H9 (cell line): Measurements from ENCODE around the gene HIRA. TPM values are rescaled to one million over a fixed set of nuclear protein-coding genes. Genes with fewer than 3 reads are reported as not detected.

Source experiments
- DNase-seq: peaks from one replicate; pipeline ENCODE4 v3.0.0-alpha.2; 2017
- H2AFZ ChIP-seq: one replicate; pipeline ENCODE4 v1.6.1; 2013; ENCODE audit warnings: mild to moderate bottlenecking, low read length, control low read depth, moderate library complexity
- H2AK5ac ChIP-seq: 2 replicates; pipeline ENCODE4 v1.6.1; 2013; ENCODE audit warnings: low read length, control low read depth, mixed read lengths; ENCODE audit not compliant: insufficient read length
- H2BK120ac ChIP-seq: one replicate; pipeline ENCODE4 v1.6.1; 2013; ENCODE audit warnings: low read depth, mild to moderate bottlenecking, low read length, control low read depth, inconsistent platforms; ENCODE audit not compliant: poor library complexity, severe bottlenecking
- H2BK12ac ChIP-seq: 2 replicates; pipeline ENCODE4 v1.6.1; 2013; ENCODE audit warnings: low read length, control low read depth, mixed read lengths, low read depth; ENCODE audit not compliant: insufficient read length
- H2BK15ac ChIP-seq: 2 replicates; pipeline ENCODE4 v1.6.1; 2013; ENCODE audit warnings: low read depth, low read length, control low read depth
- H2BK20ac ChIP-seq: one replicate; pipeline ENCODE4 v1.6.1; 2013; ENCODE audit warnings: low read depth, mild to moderate bottlenecking, low read length, control low read depth, inconsistent platforms; ENCODE audit not compliant: poor library complexity, severe bottlenecking
- H2BK5ac ChIP-seq: 2 replicates; pipeline ENCODE4 v1.6.1; 2013; ENCODE audit warnings: low read length, control low read depth, mixed read lengths; ENCODE audit not compliant: insufficient read length
- H3K14ac ChIP-seq: 2 replicates; pipeline ENCODE4 v1.6.1; 2013; ENCODE audit warnings: low read length, control low read depth; ENCODE audit not compliant: insufficient read depth
- H3K18ac ChIP-seq: 2 replicates; pipeline ENCODE4 v1.6.1; 2013; ENCODE audit warnings: low read depth, mild to moderate bottlenecking, mixed read lengths, low read length, control low read depth; ENCODE audit not compliant: insufficient read length
- H3K23ac ChIP-seq: 2 replicates; pipeline ENCODE4 v1.6.1; 2013; ENCODE audit warnings: low read length, control low read depth, mixed read lengths, low read depth; ENCODE audit not compliant: insufficient read length
- H3K23me2 ChIP-seq: 2 replicates; pipeline ENCODE4 v1.6.1; 2013; ENCODE audit warnings: low read depth, mild to moderate bottlenecking, mixed read lengths, low read length, control low read depth; ENCODE audit not compliant: insufficient read length, poor library complexity, severe bottlenecking
- H3K27ac ChIP-seq: 2 replicates; pipeline ENCODE4 v1.5.1; 2013; ENCODE audit warnings: low read length, control low read depth, mixed read lengths, low read depth; ENCODE audit not compliant: insufficient read length
- H3K27me3 ChIP-seq: 2 replicates; pipeline ENCODE4 v1.6.1; 2013; ENCODE audit warnings: low read length, control low read depth, inconsistent platforms; ENCODE audit not compliant: insufficient read depth
- H3K4ac ChIP-seq: 2 replicates; pipeline ENCODE4 v1.6.1; 2013; ENCODE audit warnings: low read depth, mild to moderate bottlenecking, control low read depth, inconsistent platforms, low read length, moderate library complexity
- H3K4me1 ChIP-seq: 2 replicates; pipeline ENCODE4 v1.6.1; 2013; ENCODE audit warnings: low read length, control low read depth, inconsistent platforms; ENCODE audit not compliant: insufficient read depth
- H3K4me2 ChIP-seq: 2 replicates; pipeline ENCODE4 v1.6.1; 2013; ENCODE audit warnings: low read length, control low read depth, mixed read lengths; ENCODE audit not compliant: insufficient read length, insufficient read depth
- H3K56ac ChIP-seq: 2 replicates; pipeline ENCODE4 v1.6.1; 2013; ENCODE audit warnings: low read depth, mild to moderate bottlenecking, mixed read lengths, low read length, control low read depth; ENCODE audit not compliant: insufficient read length
- H3K79me1 ChIP-seq: 2 replicates; pipeline ENCODE4 v1.6.1; 2013; ENCODE audit warnings: low read depth, mild to moderate bottlenecking, moderate library complexity, low read length, control low read depth, inconsistent platforms; ENCODE audit not compliant: insufficient read depth, poor library complexity, severe bottlenecking
- H3K79me2 ChIP-seq: 2 replicates; pipeline ENCODE4 v1.6.1; 2013; ENCODE audit warnings: low read length, control low read depth, inconsistent platforms; ENCODE audit not compliant: insufficient read depth
- H3K9ac ChIP-seq: 2 replicates; pipeline ENCODE4 v1.6.1; 2013; ENCODE audit warnings: low read length, control low read depth, mixed read lengths; ENCODE audit not compliant: insufficient read length; ENCODE audit errors: extremely low read depth
- H3K9me3 ChIP-seq: one replicate; pipeline ENCODE4 v1.6.1; 2013; ENCODE audit warnings: low read depth, low read length, inconsistent platforms; ENCODE audit not compliant: control insufficient read depth
- H3T11ph ChIP-seq: one replicate; pipeline ENCODE4 v1.6.1; 2013; ENCODE audit warnings: mild to moderate bottlenecking, low read length, control low read depth, inconsistent platforms
- H4K20me1 ChIP-seq: one replicate; pipeline ENCODE4 v1.6.1; 2013; ENCODE audit not compliant: control insufficient read depth, insufficient read length, insufficient read depth
- H4K5ac ChIP-seq: 2 replicates; pipeline ENCODE4 v1.6.1; 2013; ENCODE audit warnings: low read depth, mild to moderate bottlenecking, mixed read lengths, low read length, control low read depth; ENCODE audit not compliant: insufficient read length
- H4K8ac ChIP-seq: replicated peaks from 2 replicates; pipeline ENCODE4 v1.6.1; 2013; ENCODE audit warnings: low read length, control low read depth, mixed read lengths, low read depth; ENCODE audit not compliant: insufficient read length
- H4K91ac ChIP-seq: 2 replicates; pipeline ENCODE4 v1.6.1; 2013; ENCODE audit warnings: low read depth, mild to moderate bottlenecking, moderate library complexity, mixed read lengths, low read length, control low read depth; ENCODE audit not compliant: insufficient read length
- H3K27ac Mint-ChIP-seq, 3 experiments: 2 replicates in 2 of 3; 3 replicates in 1 of 3; pipeline ENCODE4 v1.8.0; 2020 to 2021; ENCODE audit warnings: mixed read lengths in 3 of 3, mild to moderate bottlenecking in 1 of 3, moderate library complexity in 1 of 3
- H3K27me3 Mint-ChIP-seq: 2 replicates; pipeline ENCODE4 v1.8.0; 2021; ENCODE audit warnings: low read depth, mild to moderate bottlenecking, moderate library complexity, mixed read lengths
- H3K36me3 Mint-ChIP-seq, 3 experiments: 2 replicates in 2 of 3; 3 replicates in 1 of 3; pipeline ENCODE4 v1.8.0; 2020 to 2021; ENCODE audit warnings: low read depth in 3 of 3, mixed read lengths in 3 of 3; ENCODE audit not compliant: insufficient read depth in 1 of 3
- H3K4me1 Mint-ChIP-seq, 2 experiments: 2 replicates each; pipeline ENCODE4 v1.8.0; 2020; ENCODE audit warnings: mixed read lengths in 2 of 2
- H3K4me3 Mint-ChIP-seq, 2 experiments: 2 replicates in 1 of 2; 3 replicates in 1 of 2; pipeline ENCODE4 v1.8.0; 2020 to 2021; ENCODE audit warnings: mild to moderate bottlenecking in 2 of 2, mixed read lengths in 2 of 2, moderate library complexity in 1 of 2
- H3K9me3 Mint-ChIP-seq, 2 experiments: 2 replicates in 1 of 2; 3 replicates in 1 of 2; pipeline ENCODE4 v1.8.0; 2020; ENCODE audit warnings: mild to moderate bottlenecking in 2 of 2, mixed read lengths in 2 of 2, moderate library complexity in 1 of 2
- CTCF ChIP-seq: fragments of 200-600 bp; sonication (generic); conservative IDR thresholded peaks from 3 replicates; pipeline ENCODE4 v1.8.0; 2021; ENCODE audit warnings: antibody characterized with exemption, mild to moderate bottlenecking
- WGBS: extraction: QIAGEN DNeasy Blood & Tissue Kit; methylation state at CpG from one replicate; pipeline ENCODE4 v1.1.7; 2013; ENCODE audit warnings: missing lambda C conversion rate, low lambda C conversion rate, mixed read lengths; ENCODE audit not compliant: insufficient read length; ENCODE audit errors: extremely low coverage; 5-methylcytosine and 5-hydroxymethylcytosine counted together
- total RNA-seq: library from RNA; stranded (reverse); gene quantifications from 2 replicates; pipeline ENCODE4 v1.2.1, GENCODE V29; 2021

Gene HIRA
- total RNA-seq, 1 experiment from 2014 or later = 51.9 TPM

GRCh38 chr22:19375435-19375834, 56.1 kb downstream of the HIRA start:
- H3K18ac ChIP-seq = no peak overlapping the region
- Mint-ChIP-seq H3K4me3 (no peak overlapping the region), H3K27me3 (no peaks in the 10 kb centered on the region), H3K9me3 (no peaks in the 10 kb centered on the region), H3K36me3 (peaks cover 23 to 76% (median 59%) of the 10 kb centered on the region in 3 experiments; a peak in 6 of 7 replicates), H3K27ac (no peak overlapping the region), H3K4me1 (no peaks in the 10 kb centered on the region)
- H4K20me1 ChIP-seq = no peaks in the 10 kb centered on the region
- H3K79me1 ChIP-seq = no peaks in the 10 kb centered on the region
- no peaks in the 10 kb centered on the region for H3K9me3 ChIP-seq
- H3K79me2 ChIP-seq = no peaks in the 10 kb centered on the region
- H3K4me1 ChIP-seq = no peaks in the 10 kb centered on the region
- H2AFZ ChIP-seq = no peak overlapping the region
- no peak overlapping the region for H3K9ac ChIP-seq
- no peak overlapping the region for H2BK5ac ChIP-seq
- no peak overlapping the region for H4K8ac ChIP-seq
- no CpG with 5 or more reads among the region's 8 CpGs for WGBS
- H3K4me2 ChIP-seq = no peak overlapping the region
- H3T11ph ChIP-seq = no peak overlapping the region
- H3K23ac ChIP-seq = no peak overlapping the region
- no peak overlapping the region for H3K14ac ChIP-seq
- no peak for TF ChIP-seq CTCF
- H3K27me3 ChIP-seq = no peaks in the 10 kb centered on the region
- H3K27ac ChIP-seq = no peak overlapping the region
- no peak overlapping the region for H2BK20ac ChIP-seq
- no peak overlapping the region for H3K56ac ChIP-seq
- no peaks in the 10 kb centered on the region for H3K23me2 ChIP-seq
- no peak overlapping the region for H2AK5ac ChIP-seq
- H3K4ac ChIP-seq = no peak overlapping the region
- no peak overlapping the region for H2BK12ac ChIP-seq
- DNase-seq = no peak
- no peak overlapping the region for H4K5ac ChIP-seq
- H2BK120ac ChIP-seq = no peak overlapping the region
- no peak overlapping the region for H2BK15ac ChIP-seq
- H4K91ac ChIP-seq = no peak overlapping the region
